ENCODE data around the gene TMEM254.
"Not testable (repeated sequence)": the region's sequence is repeated elsewhere in the genome, so short reads cannot be mapped to it uniquely, and the experiment has no call there.

The TMEM254 gene

DNA sequence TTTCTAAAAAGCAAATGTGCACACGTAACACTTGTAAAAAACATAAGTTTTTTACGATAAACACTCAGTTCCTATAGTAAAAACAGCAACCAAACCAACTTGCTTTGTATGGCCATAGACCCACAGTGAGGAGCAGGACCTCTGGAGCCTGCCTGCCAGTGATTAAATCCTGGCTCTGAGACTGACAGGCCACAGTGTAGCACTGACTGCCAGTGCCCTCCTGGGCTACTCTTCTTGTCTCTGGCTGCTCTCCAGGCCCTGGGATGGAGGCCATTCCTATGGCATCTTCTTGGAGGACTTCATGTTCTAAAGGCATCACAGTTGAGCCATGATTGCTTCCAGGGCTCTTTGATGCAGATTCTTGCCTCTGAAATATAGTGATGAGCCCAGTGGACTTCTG, 22.7 kb upstream of the TMEM254 start:
- Histone ChIP-seq H2AFZ (ENCODE audit: low read depth, low read length) (no peak overlapping the region), H3K9me3 (ENCODE audit: low read length) (no peaks in the 10 kb centered on the region), H3K4me1 (ENCODE audit: insufficient read depth, low read length) (no peaks in the 10 kb centered on the region), H3K27me3 (ENCODE audit: insufficient read depth, low read length) (no peaks in the 10 kb centered on the region), H3K4me3 (ENCODE audit: low read length) (no peak overlapping the region), H3K36me3 (ENCODE audit: insufficient read depth, low read length) (no peaks in the 10 kb centered on the region)

DNA sequence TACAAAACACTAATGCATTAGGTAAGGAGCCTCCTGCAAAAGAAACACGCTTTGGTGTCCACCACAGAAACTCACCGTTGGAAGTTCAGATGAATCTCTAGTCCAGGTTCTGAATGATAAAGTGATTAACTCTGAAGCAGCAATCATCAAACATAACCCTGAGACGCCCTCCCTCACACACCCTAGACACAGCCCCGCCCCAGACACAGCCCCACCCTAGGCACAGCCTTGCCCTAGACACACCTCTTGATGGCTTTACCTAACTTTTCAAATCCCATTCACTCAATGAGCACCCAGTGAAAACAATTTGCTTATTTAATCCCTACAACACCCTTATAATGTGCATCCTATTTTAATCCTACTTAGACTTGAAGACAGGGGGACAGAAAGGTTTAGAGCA, 21.3 kb upstream of the TMEM254 start:
- no peaks in the 10 kb centered on the region for H3K27me3 ChIP-seq (ENCODE audit: insufficient read depth, low read length)
- H3K4me3 ChIP-seq (ENCODE audit: low read length) = no peak overlapping the region
- no peak overlapping the region for H2AFZ ChIP-seq (ENCODE audit: low read depth, low read length)
- no peaks in the 10 kb centered on the region for H3K4me1 ChIP-seq (ENCODE audit: insufficient read depth, low read length)
- no peaks in the 10 kb centered on the region for H3K36me3 ChIP-seq (ENCODE audit: insufficient read depth, low read length)
- H3K9me3 ChIP-seq (ENCODE audit: low read length) = no peaks in the 10 kb centered on the region

DNA sequence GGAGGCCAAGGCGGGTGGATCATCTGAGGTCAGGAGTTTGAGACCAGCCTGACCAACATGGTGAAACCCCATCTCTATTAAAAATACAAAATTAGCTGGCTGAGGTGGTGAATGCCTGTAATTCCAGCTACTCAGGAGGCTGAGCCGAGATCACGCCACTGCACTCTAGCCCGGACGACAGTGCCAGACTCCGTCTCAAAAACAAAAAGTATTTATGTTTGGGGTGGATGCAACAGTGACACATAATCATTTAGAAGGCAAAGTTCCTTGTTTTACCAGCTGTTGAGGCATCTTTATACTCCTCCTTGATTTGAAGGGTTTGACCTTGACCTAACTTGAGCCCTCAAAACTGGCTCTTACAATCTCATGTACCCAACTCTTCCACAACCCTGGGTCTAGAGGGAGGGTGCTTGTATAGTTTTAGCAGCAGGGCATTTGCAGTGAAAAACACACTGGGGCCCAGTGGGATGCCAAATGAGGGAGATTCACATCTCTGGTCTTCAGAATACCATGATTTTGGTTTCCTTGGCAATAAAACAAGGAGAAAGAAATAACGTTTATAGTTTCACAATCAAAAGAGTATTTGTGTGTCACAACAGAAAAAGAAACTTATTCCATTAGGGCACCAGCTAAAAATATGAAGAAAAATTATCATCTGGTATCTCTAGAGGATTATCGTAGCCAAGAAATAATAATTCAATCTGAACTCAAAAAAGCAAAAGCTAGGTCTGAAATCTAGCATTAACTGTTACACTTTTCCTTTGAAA, 14.2 kb upstream of the TMEM254 start:
- Histone ChIP-seq H3K27me3 (ENCODE audit: insufficient read depth, low read length) (no peaks in the 10 kb centered on the region), H3K4me1 (ENCODE audit: insufficient read depth, low read length) (no peaks in the 10 kb centered on the region), H3K9me3 (ENCODE audit: low read length) (no peaks in the 10 kb centered on the region), H3K4me3 (ENCODE audit: low read length) (no peak overlapping the region), H2AFZ (ENCODE audit: low read depth, low read length) (no peak overlapping the region), H3K36me3 (ENCODE audit: insufficient read depth, low read length) (no peaks in the 10 kb centered on the region)

DNA sequence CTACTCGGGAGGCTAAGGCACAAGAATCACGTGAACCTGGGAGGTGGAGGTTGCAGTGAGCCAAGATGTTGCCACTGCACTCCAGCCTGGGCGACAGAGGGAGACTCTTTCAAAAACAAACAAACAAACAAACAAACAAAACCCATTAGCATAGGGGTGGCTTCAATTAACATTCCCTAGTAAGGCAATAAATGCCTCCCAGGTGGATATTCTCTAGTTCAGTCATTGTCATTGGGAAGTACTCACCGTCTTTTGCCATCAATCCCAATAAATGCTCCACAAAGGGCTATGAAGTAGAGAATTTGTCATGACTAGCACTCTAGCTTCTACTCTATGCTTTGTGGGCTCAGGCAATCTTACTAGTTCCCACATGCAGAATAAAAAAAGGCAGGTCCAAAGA, 11.7 kb upstream of the TMEM254 start:
- Histone ChIP-seq H3K27me3 (ENCODE audit: insufficient read depth, low read length) (no peaks in the 10 kb centered on the region), H3K36me3 (ENCODE audit: insufficient read depth, low read length) (no peaks in the 10 kb centered on the region), H3K4me1 (ENCODE audit: insufficient read depth, low read length) (no peaks in the 10 kb centered on the region), H2AFZ (ENCODE audit: low read depth, low read length) (no peak overlapping the region), H3K9me3 (ENCODE audit: low read length) (no peaks in the 10 kb centered on the region), H3K4me3 (ENCODE audit: low read length) (no peak overlapping the region)

DNA sequence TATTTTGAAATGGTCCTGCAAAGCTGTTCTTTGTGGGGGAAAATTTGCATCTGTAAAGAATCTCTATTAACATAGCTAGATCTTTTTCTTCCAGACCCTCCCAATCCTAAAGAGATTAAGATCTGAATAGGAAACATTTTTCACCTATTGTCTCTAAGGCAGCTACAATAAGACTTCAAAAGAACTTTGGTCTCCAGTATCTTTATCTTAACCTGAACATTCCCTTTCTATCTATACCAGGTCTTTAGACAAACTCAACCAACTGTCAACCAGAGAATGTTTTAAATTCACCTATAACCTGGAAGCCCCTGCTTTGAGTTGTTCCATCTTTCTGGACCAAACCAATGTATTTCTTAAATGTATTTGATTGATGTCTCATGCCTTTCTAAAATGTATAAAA, 10.6 kb upstream of the TMEM254 start:
- not testable (repeated sequence) for H3K36me3 ChIP-seq (ENCODE audit: insufficient read depth, low read length); H3K4me3 ChIP-seq (ENCODE audit: low read length); H2AFZ ChIP-seq (ENCODE audit: low read depth, low read length); H3K9me3 ChIP-seq (ENCODE audit: low read length); H3K4me1 ChIP-seq (ENCODE audit: insufficient read depth, low read length); H3K27me3 ChIP-seq (ENCODE audit: insufficient read depth, low read length)

DNA sequence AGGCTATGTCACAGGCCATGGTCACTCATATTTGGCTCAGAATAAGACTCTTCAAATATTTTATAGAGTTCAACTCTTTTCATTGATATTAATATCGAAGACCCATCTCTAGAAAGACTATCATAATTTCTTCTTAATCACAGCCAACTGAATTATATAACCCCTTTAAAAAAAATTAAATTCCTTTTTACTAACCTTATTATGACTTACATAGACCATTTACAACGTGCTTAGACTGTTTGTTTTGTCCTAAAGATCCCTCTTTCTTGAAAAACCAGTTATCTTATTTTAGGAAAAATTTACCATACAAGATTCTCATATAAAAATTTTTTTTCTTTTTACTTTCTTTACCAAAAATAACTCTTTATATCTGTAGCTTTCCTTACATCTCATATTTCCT, 10.2 kb upstream of the TMEM254 start:
- no peak overlapping the region for H3K4me3 ChIP-seq (ENCODE audit: low read length)
- no peak overlapping the region for H2AFZ ChIP-seq (ENCODE audit: low read depth, low read length)
- no peaks in the 10 kb centered on the region for H3K9me3 ChIP-seq (ENCODE audit: low read length)
- no peaks in the 10 kb centered on the region for H3K4me1 ChIP-seq (ENCODE audit: insufficient read depth, low read length)
- H3K27me3 ChIP-seq (ENCODE audit: insufficient read depth, low read length) = no peaks in the 10 kb centered on the region
- no peaks in the 10 kb centered on the region for H3K36me3 ChIP-seq (ENCODE audit: insufficient read depth, low read length)

DNA sequence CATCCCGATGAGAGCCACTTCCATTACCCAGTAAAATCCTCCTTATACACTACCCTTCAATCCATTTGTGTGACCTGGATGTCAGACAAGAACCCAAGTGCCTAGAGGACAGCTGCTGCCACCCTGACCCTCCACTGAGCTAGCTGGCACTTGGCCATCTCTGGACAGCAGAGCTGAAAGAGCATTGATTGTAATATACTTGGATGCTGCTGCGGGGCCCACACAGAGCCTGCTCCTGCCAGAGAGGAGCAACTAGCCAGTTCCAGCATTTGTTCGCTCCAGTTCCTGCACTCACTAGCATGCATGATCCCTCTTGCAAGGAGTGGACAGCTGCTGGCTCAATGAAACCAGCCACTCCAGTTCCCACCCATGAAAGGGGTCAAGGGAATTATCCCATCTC, 8.4 kb upstream of the TMEM254 start:
- Histone ChIP-seq H3K27me3 (ENCODE audit: insufficient read depth, low read length) (no peaks in the 10 kb centered on the region), H2AFZ (ENCODE audit: low read depth, low read length) (no peak overlapping the region), H3K36me3 (ENCODE audit: insufficient read depth, low read length) (no peaks in the 10 kb centered on the region), H3K4me1 (ENCODE audit: insufficient read depth, low read length) (no peaks in the 10 kb centered on the region), H3K9me3 (ENCODE audit: low read length) (no peaks in the 10 kb centered on the region), H3K4me3 (ENCODE audit: low read length) (no peak overlapping the region)

DNA sequence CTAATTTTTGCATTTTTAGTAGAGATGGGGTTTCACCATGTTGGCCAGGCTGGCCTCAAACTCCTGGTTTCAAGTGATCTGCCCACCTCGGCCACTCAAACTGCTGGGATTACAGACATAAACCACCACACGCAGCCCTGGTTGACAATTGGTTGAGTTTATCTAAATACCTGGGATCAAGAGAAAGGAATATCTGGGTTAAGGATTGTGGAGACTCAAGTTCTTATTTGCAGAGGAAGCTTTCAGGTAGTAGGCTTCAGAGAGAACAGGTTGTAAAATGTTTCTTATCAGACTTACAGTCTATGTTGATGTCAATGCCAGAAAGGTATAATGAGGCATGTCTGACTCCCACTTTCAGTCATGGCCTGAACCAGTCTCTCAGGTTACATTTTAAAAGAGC, 5.9 kb upstream of the TMEM254 start:
- Histone ChIP-seq H3K36me3 (ENCODE audit: insufficient read depth, low read length) (no peaks in the 10 kb centered on the region), H3K4me3 (ENCODE audit: low read length) (no peak overlapping the region), H3K27me3 (ENCODE audit: insufficient read depth, low read length) (no peaks in the 10 kb centered on the region), H2AFZ (ENCODE audit: low read depth, low read length) (no peak overlapping the region), H3K4me1 (ENCODE audit: insufficient read depth, low read length) (no peaks in the 10 kb centered on the region), H3K9me3 (ENCODE audit: low read length) (no peaks in the 10 kb centered on the region)

DNA sequence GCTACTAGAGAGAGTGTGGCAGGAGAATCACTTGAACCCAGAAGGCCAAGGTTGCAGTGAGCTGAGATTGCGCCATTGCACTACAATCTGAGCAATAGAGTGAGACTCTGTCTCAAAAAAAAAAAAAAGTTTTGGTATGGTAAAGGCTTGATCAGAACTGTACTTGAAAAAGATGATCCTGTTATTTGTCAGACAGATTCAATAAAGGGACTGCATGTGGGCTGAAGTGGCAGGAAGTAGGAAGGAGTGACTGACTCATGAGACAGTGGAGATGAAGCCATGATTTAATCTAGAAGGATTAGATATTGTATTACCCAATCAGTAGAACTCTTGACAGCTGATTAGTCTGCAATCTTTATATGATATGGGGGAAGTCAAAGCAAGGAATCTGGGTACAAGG, 2.7 kb upstream of the TMEM254 start:
- no peaks in the 10 kb centered on the region for H3K27me3 ChIP-seq (ENCODE audit: insufficient read depth, low read length)
- H3K4me3 ChIP-seq (ENCODE audit: low read length) = no peak overlapping the region
- peaks cover 8% of the 10 kb centered on the region for H3K4me1 ChIP-seq (ENCODE audit: insufficient read depth, low read length)
- H2AFZ ChIP-seq (ENCODE audit: low read depth, low read length) = no peak overlapping the region
- no peaks in the 10 kb centered on the region for H3K9me3 ChIP-seq (ENCODE audit: low read length)
- no peaks in the 10 kb centered on the region for H3K36me3 ChIP-seq (ENCODE audit: insufficient read depth, low read length)

DNA sequence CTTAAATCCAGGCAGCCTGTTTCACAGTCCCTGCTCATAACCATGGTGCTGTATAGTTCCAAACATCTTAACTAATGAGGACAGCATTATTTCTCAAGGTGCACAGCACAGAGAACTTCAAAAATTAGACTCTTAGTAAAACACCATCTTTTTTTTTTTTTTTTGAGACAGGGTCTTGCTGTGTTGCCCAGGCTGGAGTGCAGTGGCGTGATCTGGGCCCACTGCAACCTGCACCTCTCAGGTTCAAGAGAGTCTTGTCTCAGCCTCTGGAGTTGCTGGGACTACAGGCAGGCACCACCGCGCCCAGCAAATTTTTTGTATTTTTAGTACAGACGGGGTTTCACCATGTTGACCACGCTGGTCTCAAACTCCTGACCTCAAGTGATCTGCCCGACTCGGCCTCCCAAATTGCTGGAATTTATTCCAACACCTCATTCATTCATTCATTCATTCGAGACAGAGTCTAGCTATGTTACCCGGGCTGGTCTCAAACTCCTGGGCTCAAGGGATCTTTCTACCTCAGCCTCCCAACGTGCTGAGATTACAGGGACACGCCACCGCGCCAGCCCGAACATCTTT, 507 bp upstream of the TMEM254 start:
- Histone ChIP-seq H3K4me3 (ENCODE audit: low read length) (peak overlapping the region; percentile 94), H3K27me3 (ENCODE audit: insufficient read depth, low read length) (no peaks in the 10 kb centered on the region), H3K9me3 (ENCODE audit: low read length) (no peaks in the 10 kb centered on the region), H2AFZ (ENCODE audit: low read depth, low read length) (peak overlapping the region; percentile 100), H3K4me1 (ENCODE audit: insufficient read depth, low read length) (peaks cover 8% of the 10 kb centered on the region), H3K36me3 (ENCODE audit: insufficient read depth, low read length) (peaks cover 4% of the 10 kb centered on the region)

DNA sequence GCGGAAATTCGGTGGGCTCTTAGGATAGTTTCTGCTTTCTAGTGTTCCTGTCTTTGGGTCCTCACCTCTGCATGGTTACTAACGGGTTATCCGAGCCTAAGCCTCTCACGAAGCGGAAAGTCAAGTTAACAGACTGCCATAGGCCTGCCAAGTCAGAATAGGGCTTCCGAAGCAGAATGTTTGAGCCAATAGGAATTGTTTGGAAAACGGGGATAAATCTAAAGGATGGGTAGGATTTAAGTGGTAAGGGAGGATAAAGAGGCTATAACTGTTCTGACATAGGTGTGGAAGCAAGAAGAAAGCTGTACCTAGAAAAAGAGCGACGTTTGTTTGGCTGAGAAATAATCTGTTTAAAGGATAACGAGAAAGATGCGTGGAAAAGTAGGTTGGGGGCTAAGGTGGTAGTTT, 851 bp downstream of the TMEM254 start:
- Histone ChIP-seq H3K4me1 (ENCODE audit: insufficient read depth, low read length) (peaks cover 8% of the 10 kb centered on the region), H3K36me3 (ENCODE audit: insufficient read depth, low read length) (peaks cover 11% of the 10 kb centered on the region), H3K4me3 (ENCODE audit: low read length) (peak overlapping the region; percentile 94), H3K27me3 (ENCODE audit: insufficient read depth, low read length) (no peaks in the 10 kb centered on the region), H2AFZ (ENCODE audit: low read depth, low read length) (peak overlapping the region; percentile 100), H3K9me3 (ENCODE audit: low read length) (no peaks in the 10 kb centered on the region)

DNA sequence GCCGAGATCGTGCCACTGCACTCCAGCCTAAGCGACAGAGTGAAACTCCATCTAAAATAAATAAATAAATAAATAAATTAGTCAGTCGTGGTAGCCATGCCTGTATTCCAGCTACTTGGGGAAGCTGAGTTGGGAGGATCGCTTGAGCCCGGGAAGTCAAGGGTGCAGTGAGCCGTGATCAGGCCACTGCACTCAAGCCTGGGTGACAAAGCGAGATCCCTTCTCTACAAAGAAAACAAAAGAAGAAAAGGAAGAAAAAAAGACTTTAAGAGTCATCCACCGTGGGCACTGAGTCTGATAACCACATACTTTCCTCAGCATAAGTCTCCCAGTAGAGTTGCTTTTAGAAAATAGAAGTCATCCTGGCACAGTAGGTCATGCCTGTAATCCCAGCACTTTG, 2.6 kb downstream of the TMEM254 start:
- H3K27me3 ChIP-seq (ENCODE audit: insufficient read depth, low read length) = no peaks in the 10 kb centered on the region
- H3K9me3 ChIP-seq (ENCODE audit: low read length) = no peaks in the 10 kb centered on the region
- peaks cover 13% of the 10 kb centered on the region for H3K36me3 ChIP-seq (ENCODE audit: insufficient read depth, low read length)
- H3K4me1 ChIP-seq (ENCODE audit: insufficient read depth, low read length) = peaks cover 8% of the 10 kb centered on the region
- H3K4me3 ChIP-seq (ENCODE audit: low read length) = no peak overlapping the region
- no peak overlapping the region for H2AFZ ChIP-seq (ENCODE audit: low read depth, low read length)

DNA sequence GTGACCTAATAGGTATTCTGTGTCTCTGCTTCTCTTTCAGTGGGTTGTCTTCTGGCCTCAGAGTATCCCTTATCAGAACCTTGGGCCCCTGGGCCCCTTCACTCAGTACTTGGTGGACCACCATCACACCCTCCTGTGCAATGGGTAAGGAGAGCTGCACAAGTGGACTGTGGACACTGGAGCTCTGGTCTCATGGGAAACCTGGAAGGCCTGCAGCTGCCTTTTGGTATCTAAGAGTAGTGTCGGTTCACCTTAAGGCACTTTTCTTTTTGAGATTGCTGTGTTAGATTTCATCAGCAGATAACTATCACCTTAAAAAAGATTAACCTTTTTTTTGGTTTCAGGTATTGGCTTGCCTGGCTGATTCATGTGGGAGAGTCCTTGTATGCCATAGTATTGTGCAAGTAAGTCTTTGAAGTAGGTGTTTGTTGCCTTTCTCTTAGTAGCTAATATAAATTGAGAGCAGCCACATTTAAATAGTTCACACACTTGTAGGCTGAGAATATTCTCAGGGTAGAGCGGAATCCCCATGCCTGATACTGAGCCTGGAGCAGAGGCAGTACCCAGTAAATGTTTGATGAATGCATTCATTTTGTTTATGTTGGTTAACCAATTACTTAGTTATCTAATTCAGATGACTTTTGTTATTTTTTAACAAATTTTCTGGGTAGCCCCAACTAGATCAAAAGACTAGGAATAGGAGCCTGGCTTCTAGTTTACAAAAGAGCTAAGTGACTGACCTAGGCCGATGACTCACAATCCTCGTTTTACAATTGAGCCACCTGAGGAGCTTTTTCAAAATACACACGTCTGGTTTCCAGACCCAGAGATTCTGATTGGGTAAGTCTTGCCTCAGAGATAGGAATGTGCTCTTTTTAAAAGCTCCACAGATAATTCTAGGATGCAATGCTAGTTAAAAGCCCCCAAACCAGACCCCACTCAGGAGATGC, 3.6 kb downstream of the TMEM254 start:
- H3K4me3 ChIP-seq (ENCODE audit: low read length) = no peak overlapping the region
- H3K27me3 ChIP-seq (ENCODE audit: insufficient read depth, low read length) = no peaks in the 10 kb centered on the region
- peaks cover 8% of the 10 kb centered on the region for H3K4me1 ChIP-seq (ENCODE audit: insufficient read depth, low read length)
- no peaks in the 10 kb centered on the region for H3K9me3 ChIP-seq (ENCODE audit: low read length)
- H3K36me3 ChIP-seq (ENCODE audit: insufficient read depth, low read length) = peaks cover 18% of the 10 kb centered on the region
- no peak overlapping the region for H2AFZ ChIP-seq (ENCODE audit: low read depth, low read length)
